GM21367 (cell line): ENCODE results near the gene A2M.
"Not testable (repeated sequence)": the region's sequence is repeated elsewhere in the genome, so short reads cannot be mapped to it uniquely, and the experiment has no call there.

Experiments
- ATAC-seq: cut with Tn5 transposase; IDR thresholded peaks from one replicate; pipeline ENCODE4 v1.9.1; 2021; ENCODE audit not compliant: unreplicated experiment

A2M gene

DNA sequence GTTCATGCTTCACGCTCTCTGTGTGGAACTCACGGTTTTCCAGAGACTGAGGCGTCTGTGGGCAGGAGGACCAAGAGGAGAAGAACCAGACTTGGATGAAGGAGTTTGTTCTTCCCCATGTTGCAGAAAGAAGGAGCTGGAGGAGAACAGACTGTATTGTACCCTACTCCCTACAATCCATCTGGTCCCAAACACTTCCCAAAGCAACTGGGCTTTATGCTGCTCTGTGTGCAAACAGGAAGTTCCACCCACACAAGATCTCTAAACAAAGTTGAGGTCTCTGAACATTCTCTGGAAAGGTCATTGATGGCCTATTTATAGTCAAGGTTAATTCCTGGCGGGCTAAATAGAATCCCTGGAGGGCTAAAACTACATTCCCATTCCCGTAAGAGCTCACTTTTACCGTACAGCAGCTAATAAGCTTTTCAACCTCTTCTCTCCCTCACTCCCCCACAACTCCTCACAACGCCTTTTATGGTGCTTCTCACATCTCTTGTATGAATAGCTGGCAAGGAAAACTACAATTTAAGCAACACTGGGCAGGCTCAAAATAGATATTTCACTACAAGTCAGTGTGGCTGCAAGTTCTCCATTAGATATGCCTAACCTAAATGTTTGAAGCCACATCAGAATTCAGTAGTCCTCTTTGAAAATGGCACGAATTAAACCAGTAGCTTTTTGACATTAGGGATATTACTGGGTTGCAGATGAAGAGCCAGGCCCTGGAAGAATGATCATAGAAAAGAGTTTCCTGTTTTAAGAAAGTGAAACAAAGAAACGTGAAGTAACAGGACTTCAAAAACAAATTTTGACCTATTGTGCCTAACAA lies at the start of gene A2M:
TSS of gene A2M (minus strand) at position 189 of the 829 bp plus-strand sequence. CDS start at position 119, 70 bp downstream.
- ATAC-seq, result no peak

DNA sequence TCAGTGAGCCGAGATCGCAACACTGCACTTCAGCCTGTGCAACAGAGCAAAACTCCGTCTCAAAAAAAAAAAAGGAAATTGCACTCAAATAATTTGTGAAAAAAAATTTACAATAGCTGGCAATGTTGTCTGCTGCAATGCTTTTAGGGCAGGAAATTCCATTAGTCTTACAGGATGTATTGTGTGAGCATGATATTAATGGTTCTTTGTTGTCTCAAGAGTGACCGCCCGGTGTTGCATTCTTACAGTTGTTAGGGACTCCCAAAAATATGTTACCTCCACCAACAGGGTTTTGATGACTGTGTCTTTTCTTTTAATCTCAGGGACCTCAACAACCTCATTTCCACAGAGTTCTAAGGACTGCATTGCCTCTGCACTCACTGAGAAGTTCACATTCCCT lies 47.7 kb upstream of the A2M start:
- ATAC-seq, result no peak

DNA sequence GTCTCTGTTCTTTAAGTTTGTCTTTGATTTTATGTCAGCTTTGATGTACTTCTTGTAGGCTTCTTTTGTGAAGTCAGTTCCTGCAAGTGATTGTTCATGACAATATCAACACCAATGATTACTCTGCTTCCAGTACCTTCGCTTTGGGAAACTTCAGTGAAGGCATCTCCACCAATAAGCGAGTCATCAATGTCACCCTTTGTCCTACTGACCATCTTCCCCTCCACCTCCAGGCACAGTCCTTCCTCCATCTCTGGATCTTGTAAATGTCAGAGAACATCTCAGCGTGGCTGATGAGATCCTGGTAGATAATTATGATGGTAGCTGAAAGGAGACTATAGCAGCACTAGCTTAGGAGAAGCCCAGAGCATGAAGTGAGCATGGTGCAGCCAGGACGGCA lies 40.4 kb upstream of the A2M start:
- no peak for ATAC-seq

DNA sequence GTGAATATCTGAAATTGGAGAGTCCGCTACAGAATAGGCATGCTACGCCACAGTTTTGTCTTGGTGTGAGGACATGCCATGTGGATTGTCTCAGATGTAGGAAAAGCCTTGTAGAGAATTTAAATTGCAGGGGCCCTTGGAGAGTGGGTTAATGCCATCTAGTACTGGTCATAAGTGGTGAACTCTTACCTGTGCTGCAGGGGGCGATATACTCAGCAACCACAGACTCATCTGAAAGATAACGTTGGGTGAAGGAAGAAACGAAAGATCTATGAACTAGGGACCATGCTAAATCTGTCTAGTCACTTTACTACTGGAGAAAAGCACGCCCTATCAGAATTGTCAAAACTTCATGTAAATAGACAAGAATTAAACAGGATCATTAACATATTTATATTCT lies 33.7 kb upstream of the A2M start:
- no peak for ATAC-seq

GRCh38 chr12:9148926-9149325 lies 33.2 kb upstream of the A2M start:
- ATAC-seq, result no peak

DNA sequence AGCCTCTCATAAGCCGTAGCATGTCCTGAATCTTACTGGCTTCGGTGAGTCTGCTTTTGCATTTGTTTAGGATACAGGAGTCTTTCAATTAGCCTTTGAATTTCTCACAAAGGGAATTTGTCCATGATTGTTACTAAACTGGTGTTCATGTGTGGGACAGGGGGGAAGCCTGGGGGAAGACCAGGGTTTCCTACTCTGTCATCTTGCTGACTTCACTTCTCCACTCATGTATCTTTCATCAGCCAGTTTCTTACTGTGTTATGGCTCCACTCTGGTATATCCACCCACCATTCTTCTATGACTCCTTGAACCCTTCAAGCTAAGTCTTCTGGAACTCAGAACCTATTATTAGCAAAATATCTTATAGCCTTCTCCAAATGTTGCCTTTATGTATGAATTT lies 31.7 kb upstream of the A2M start:
- no peak for ATAC-seq

GRCh38 chr12:9144730-9145106 lies 29.0 kb upstream of the A2M start:
- no peak for ATAC-seq

DNA sequence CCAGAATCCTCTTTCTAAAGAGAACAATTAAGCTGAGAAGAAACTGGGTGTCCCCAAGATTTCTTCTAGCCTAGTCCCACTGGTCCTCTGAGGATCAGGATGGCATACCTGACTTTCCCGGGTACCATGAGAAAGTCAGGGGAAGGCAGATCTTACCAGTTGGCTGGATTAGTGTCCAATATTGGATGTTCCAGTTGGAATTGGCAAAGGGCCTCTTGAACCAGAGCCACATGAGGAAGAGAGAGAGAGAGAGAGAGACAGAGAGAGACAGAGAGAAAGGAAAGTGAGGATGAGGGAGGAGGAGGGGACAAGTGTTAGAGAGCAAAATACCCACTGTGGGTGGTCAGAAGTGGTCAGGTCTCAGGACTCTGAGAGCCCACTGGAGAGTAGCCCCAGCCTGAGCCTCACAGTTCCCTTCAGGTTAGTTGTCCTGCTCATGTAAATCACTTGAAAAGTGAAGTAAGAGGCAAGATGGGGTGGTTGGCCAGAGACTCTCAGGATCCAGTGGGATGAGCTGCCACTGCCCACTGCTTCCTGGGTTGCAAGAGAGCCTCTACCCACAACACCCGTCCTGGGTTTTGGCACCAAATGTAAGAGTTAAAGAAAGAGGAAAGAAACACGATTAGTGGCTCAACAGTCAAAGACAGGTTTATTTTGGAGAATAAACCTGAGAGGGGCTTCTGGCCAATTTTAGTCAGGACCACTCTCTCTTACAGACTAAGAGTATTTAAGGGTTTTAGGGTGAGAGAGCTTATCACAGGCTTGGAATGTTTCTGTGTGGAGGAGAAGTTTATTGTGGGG lies 28.4 kb upstream of the A2M start:
- no peak for ATAC-seq

DNA sequence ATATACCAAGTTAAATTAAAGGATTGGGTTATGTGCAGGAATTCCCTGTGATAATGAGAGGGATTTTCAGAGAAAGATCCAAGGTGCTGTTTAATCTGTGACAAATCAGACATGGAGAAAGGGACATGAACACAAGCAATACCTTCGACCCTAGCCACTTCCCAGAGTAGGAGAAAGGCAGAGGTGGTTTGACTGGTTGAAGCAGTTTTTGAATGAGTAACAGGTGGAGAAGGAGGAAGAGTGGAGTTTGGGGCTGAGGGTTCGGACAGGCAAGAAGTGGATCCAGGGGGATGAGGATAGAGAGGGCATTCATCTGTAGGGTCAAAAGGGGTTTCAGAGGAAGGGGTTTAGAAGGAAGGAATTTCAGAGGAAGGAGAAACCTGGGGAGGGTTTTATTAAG lies 27.4 kb upstream of the A2M start:
- ATAC-seq, result no peak

GRCh38 chr12:9139588-9140290 lies 24.0 kb upstream of the A2M start:
- not testable (repeated sequence) for ATAC-seq

GRCh38 chr12:9135903-9136310 lies 20.2 kb upstream of the A2M start:
- ATAC-seq, result no peak

DNA sequence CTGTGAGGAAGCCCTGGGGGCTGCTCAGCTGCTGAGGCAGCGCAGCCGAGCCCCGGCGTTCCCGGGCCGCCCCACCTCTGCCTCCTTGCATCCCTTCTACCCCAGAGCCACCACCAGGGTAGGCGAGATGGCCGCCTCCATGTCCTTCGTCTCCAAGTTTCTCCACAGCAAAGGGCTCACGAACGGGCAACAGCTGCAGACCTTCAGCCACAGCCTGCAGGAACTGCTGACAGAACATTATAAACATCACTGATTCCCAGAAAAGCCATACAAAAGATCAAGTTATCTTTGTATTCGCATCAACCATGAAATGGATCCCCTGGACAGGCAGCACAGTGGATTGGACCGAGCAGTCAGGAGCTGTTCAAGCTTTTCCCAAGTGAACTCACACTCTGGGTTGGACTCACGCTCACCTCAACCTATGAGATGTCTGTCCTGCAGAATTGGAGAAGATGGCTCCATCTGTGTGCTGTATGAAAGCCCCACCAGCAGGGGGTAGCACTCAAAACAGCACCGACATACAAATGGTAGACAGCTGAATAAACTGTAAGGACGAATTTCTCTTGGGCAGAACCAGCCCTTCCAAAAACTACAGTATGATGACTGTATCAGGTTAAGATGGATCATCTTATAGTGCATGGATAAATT lies 19.4 kb upstream of the A2M start:
- ATAC-seq, result no peak

DNA sequence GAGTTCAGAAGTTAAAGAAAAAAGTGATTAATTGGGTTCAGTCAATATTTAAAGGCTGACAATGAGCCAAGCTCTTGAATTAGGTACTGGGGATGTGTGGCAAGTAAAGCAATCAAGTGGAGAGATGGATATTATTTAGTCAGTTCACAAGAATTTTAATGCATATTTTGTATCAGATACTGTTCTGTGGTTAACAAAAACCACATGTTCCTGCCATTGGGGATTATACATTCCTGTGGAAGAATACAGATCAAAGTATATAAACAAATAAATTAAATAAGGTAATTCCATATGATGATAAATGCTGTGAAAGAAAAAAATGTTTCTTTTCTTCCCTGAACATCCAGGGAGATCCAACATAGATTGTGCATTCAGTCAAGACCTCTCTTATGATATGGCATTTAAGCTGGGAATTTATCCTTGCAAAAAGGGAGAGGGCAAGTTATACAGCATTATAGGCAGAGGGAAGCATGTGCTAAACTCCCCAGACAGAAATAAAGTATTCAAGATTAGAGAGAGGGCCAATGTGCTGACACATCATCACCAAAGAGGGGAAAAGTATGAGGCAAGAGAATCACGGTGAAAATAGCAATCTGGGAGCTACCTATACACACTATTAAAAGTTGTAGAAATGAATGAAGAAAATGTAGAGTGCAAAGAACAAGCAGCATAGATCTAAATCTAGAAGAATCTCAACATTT lies 17.6 kb upstream of the A2M start:
- ATAC-seq, result no peak

DNA sequence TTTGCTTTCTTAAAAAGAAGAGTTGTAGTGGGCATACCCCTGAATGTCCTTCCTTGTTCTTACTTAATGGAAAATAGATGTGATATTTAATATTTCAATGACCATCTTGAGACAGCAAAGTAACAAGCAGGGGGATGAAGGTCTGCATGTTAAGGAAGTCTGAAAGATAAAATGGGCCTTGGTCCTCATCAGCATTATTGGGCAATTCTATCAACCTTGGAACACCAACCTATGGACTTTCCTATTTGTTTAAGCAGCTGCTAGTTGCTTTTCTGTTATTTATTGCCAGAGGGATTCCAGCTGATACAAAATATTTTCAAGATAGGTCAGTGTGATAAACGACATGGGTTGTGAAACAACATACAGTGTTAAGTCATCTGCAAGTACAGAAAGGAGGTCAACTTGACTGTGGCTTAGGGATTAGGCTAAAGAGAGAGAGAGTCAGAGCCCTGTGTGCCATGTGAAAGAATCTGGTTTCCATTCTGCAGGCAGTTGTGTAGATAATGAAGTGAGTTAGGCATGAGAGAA lies 16.4 kb upstream of the A2M start:
- no peak for ATAC-seq

DNA sequence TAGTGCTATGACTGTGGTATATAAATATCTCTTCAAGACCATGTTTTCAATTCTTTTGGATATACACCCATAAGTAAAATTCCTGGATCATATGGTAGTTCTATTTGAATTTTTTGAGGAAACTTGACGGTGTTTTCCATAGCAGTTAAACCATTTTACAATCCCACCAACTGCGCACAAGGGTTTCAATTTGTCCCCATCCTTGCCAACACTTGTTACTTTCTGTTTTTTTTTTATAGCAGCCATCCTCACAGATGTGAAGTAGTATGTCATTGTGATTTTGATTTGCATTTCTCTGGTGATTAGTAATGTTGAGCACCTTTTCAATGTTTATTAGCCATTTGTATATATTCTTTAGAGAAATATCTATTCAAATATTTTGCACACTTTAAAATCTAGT lies 14.5 kb upstream of the A2M start:
- no peak for ATAC-seq

- no peak for ATAC-seq
These were observed 12.4 kb upstream of the A2M start for GRCh38 chr12:9127936-9128663.

DNA sequence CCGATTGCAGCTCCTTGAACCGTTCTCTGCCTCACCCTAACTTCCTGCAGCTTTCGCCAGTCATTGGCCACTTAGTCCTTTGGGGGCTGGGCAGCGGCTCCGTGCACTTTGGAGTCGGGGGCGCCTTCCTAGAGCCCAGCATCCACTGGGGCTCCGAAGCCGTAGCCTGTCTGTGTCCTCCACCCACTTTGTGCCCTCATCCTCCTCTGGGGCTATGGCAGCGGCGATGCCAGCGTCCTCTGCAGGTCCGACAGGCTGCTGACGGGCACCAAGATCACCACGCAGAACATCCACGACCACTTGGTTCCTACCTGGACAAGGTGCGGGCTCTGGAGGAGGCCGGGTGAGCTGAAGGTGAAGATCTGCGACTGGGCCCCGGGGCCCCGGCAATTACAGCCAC lies 11.8 kb upstream of the A2M start:
- no peak for ATAC-seq

- no peak for ATAC-seq
These were observed 8.8 kb upstream of the A2M start for GRCh38 chr12:9124383-9125031.

- ATAC-seq, result no peak
These were observed 8.2 kb upstream of the A2M start for GRCh38 chr12:9123781-9124382.
